NCI-H526 (cell line): ENCODE data around the gene CHST8.
A peak's percentile ranks its signal among the peaks of the same experiment; 100 is the strongest.

Source experiments
- DNase-seq, 2 experiments: peaks; one replicate each; lab custom pipeline; 2025; lab: John Stamatoyannopoulos, UW

CHST8 gene

GRCh38 chr19:33795370-33796163 is 173.8 kb downstream of the CHST8 start:
- DNase-seq: peak; percentile 74 to 96

DNA sequence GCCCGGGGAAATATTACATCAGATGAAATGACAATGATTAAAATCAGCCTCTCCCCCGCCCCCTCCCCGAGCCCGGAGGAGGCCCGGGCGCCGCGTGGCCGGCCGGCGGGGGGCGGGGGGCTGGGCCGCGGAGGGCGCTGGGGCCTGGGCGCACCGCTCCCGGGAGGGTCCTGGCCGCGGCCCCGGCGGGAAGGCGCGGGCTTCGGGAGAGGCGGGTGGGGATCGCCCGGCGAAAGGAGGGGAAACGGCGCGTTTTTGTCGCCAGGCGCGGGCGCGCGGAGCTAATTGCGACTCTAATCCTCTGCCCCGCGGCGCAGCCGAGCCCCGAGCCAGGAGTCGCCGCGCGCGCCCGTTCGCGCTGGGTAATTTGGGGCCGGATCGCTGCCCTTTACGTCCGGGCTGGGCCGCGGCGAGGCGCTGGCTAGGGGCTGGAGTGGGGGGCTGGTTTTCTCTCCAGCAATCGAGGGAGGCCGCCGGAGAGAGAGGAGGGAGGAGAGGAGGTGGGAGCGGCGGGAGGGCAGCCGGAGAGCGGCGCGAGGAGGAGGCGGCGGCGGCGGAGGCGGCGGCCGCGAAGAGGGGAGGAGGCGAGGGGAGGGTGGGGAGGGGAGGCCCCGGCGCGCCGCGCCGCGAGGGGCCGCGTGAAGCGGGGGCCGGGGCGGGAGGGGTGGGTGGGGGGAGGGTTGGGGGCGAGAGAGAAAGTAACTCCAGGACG is 174.6 kb downstream of the CHST8 start, which contains the start of gene KCTD15:
TSS of gene KCTD15 (plus strand) at position 707 of the 712 bp plus-strand sequence. CDS start 3,585 bp downstream, outside the sequence.
- DNase-seq: peak in 1 of 2 experiments; percentile 87

DNA sequence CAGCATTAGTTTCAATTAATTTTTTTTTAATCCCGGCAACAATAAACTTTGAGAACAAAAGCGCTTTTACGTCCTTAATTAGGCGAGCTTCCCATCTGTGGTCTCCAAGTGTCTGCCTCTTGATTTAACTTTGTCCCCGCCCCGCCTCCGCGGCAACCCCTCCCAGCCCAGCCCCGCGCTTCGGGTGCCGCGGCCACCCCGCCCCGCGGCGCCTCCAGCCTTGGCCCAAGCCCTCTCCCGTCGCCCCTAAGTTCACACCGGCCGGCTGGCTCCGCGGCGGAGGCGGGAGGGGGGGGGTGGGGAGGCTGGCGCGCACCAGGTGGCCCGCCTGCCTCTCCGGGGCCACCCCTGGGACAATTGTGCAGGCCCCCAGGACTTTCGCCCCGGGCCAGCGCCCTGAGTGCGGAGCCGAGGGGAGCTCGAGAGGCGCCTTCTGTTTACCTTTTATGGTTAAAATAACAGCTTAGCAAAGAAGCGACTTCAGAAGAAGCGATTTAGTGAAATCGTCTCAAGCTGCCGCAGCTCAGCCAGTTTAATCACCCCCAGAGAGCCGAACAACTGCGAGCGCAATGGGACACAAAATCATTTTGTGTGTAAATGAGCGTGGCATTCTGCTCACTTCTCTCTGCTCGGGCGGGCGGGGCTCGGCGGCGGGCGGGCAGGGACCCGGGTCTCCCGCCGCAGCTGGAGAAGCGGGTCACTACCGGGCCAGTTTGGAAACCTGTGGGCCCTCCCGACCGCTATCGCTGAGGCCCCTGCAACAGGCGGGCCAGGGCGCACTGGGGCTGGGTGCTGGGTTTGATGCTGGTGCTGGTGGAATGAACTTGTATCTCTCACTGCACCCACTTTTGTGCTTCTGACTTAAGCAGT is 176.3 kb downstream of the CHST8 start:
- DNase-seq: peak in 1 of 2 experiments; percentile 75

DNA sequence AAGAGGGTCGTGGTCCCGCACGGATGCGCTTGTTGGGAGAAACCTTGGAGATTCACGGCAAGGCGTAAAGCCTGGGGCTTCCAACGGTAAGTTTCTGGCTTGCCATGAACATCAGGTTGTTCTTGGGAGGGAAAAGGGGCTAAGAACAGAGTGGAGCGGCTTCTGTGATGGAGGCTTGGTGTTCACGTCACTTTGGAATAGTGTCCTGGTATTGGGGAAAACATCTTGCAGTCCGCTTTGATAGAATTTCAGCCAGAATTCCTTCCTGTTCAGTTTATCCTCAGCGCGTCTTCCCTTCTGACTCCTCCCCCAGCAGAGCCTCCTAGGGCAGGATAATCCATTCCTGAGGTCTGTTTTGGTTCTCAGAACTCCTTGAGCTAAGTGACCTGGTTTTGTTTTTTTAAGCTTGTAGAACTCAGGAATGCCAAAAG is 176.9 kb downstream of the CHST8 start:
- DNase-seq: no peak

- DNase-seq: no peak
Measured at GRCh38 chr19:33799476-33799875, 177.7 kb downstream of the CHST8 start.

DNA sequence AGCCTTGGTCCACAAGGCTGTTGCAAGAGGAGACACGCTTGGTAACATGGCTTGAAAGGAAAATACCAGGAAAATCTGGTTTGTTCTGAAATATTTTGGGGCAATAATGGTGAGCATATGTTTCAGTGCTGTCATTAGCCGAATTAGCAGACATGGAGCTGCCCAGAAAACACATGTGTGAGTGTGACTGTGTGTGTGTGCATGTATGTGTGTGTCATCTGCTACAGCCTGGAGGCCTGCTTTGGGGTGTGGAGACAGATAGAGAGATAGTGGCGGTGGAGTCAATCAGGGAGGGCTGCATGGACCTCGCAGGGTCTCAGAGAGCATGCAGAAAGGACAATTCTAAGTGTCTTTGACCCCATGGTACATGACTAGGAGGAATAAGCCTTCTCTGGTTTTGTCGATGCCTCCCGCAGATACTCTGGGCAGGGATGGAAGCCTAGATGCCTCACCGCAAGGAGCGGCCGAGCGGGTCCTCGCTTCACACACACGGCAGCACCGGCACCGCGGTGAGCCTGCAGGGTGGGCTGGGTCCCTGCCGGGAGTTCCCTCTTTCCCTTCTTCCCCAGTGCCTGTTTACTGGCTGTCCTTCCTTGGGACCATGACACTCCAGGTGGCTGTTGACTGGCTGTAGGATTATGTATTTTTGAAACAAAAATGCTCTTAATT is 178.4 kb downstream of the CHST8 start:
- DNase-seq: no peak

- no peak for DNase-seq
Measured at GRCh38 chr19:33801411-33801810, 179.7 kb downstream of the CHST8 start.

GRCh38 chr19:33802001-33802400 is 180.2 kb downstream of the CHST8 start:
- DNase-seq: no peak

DNA sequence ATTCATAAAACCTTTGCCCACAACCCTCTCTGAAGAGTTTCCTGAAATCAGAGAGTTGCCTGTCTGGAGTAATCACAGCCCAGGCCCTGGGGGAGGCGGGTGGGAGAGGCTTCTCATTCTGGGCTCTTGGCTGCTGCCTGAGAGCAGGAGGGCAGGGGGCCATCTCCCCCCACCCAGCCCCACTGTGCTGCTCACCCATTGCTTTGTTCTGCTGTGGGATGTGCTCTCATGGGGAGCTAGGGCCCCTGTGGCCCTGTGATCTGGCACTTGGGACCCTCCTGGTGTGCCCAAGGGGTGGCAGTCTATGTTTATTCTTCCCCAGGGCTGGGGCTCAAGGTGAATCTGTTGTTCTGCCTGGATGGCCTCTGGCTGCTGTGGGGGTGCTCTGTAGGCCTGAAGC is 181.0 kb downstream of the CHST8 start:
- no peak for DNase-seq

- no peak for DNase-seq
Measured at GRCh38 chr19:33803383-33803782, 181.6 kb downstream of the CHST8 start.

DNA sequence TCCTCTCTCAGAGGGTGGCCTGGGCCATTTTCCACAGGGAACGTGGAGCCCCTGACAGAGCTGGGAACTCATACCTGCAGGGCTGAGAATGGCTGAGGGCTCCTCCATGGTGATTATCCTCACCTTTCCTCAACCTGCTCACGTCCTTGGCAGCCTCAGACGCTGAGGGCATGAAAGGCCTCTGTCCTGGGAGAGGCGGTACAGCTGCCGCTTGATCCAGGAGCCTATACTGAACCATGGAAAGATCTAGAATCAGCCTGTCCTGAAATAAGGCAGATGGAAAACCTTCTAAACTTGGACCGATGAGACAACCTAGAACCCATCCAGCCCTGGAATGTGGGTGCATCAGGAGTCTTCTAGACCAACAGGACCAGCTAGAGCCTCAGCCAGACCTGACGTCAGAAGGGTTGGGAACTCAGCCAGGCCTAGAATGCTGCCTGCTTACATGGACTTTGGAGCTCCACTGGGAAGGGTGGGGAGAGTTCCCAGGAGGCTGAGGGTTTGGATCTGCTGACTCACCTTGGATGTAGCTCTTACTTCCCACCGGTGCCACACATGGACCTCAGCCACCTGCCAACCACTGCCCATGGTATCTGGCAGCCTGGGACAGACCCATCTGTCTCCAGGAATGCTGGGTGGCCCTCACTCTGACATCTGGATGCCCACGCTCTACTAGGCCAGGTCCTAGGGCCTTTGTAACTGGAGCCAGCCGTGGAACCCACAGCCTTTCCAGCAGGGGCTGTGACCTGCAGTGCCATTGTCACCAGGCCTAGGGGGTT is 182.5 kb downstream of the CHST8 start:
- DNase-seq: no peak

- DNase-seq: no peak
Measured at GRCh38 chr19:33805313-33805712, 183.6 kb downstream of the CHST8 start.

DNA sequence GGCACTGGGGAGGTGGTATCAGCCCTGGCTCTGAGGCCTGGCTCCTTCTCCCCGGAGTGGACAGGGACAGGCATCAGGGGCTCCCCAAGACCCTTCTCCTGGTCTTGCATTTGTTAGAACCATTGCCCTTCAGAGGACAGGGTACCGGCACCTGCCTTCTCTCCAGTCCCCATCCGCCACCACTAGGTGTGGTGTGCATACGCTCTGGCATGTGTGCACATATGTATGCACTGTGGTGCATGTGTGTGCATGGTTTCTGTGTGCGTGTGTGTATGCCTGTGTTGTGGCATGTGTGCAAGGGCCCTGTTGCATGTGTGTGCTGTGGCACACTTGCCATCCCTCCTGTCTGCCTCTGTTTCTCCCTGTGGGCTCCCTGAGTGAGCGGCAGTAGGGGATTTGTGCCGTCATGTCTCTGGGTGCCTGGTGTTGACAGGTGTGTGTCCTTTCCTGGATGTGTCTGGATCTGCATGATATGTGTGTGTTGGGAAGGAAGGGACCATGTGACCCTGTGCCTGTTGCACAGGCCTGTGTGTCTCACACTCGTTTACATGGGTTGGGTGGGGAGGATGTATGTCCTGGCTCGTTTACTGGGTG is 184.2 kb downstream of the CHST8 start:
- DNase-seq: no peak

GRCh38 chr19:33806434-33806881 is 184.7 kb downstream of the CHST8 start:
- no peak for DNase-seq

DNA sequence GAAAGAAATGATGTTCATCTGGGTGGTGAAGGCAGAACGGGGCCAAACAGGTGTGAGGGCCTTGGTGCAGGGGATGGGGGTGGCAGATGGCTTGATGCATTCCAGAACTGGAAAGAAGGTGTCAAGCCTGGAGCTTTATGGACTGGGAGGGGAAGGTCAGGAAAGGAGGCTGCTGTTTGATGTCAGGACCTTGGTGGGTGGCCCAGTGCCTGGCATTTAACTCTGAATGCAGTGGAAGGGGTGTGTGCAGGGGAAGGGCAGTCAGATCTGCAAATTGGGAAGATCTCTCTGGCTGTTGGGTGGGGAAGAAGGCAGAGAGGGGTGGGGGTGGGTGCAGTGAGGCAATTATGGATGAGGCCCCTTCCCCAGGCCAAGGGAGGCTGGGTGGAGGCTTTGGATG is 186.6 kb downstream of the CHST8 start:
- DNase-seq: no peak

DNA sequence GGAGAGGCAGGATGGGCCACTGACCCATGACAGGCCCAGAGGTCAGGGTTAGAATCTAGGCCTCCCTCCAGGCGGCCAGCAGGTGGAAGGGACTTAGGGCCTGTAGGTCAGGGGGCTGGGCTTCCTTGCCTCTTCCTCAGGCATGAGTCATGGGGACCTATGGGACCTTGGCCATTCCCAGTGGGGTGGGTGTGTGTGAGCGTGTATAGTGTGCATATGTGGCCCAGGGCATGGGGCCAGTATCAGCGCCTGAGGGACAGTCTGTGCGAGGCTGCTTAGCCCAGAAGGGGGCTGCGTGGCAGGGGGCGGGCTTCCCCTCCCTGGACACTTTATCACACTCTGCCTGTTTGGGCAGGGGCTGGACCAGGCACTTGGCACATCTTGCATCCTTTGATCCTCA is 188.2 kb downstream of the CHST8 start:
- DNase-seq: no peak

GRCh38 chr19:33810821-33811220 is 189.1 kb downstream of the CHST8 start:
- DNase-seq: no peak

GRCh38 chr19:33811246-33811645 is 189.5 kb downstream of the CHST8 start:
- no peak for DNase-seq

GRCh38 chr19:33811736-33812387 is 190.1 kb downstream of the CHST8 start:
- no peak for DNase-seq
